Endothelial cell of umbilical vein (primary cell): ENCODE results near the gene UVRAG. TPM values are rescaled to one million over a fixed set of nuclear protein-coding genes. Genes with fewer than 3 reads are reported as not detected.

Source experiments
- BruUV-seq: library from RNA; stranded (reverse); fragments of 400-500 nt; replicated peaks from 2 replicates; lab custom pipeline; 2021; lab: Mats Ljungman, UMichigan
- CTCF ChIA-PET: fragments of 300-600, 350-600 bp; sonication (Branson Sonifier 250); formaldehyde crosslinking; loops from one replicate; lab custom pipeline; 2021; ENCODE audit warnings: antibody characterized with exemption, inconsistent platforms; lab: Charles Lee
- POLR2A ChIA-PET: fragments of 300-600, 350-600 bp; sonication (Branson Sonifier 250); formaldehyde crosslinking; loops from one replicate; lab custom pipeline; 2021; ENCODE audit warnings: antibody characterized with exemption, inconsistent platforms; lab: Charles Lee
- DNase-seq: peaks from one replicate; pipeline ENCODE4 v3.0.0-alpha.2; 2011; ENCODE audit warnings: low read depth, low spot score
- FAIRE-seq: peaks from 2 replicates; lab custom pipeline; 2011; peaks lifted over from hg19 to GRCh38; lab: Jason Lieb, UNC
- H2AFZ ChIP-seq: 2 replicates; pipeline ENCODE4 v1.6.0; 2012; ENCODE audit warnings: low read depth, low read length, control low read depth, inconsistent platforms
- H3K27ac ChIP-seq: 2 replicates; pipeline ENCODE4 v1.5.1; 2011; ENCODE audit warnings: low read depth, mild to moderate bottlenecking, control low read depth, low read length, moderate library complexity; ENCODE audit not compliant: insufficient read depth
- H3K27me3 ChIP-seq, 2 experiments: 2 replicates each; pipeline versions ENCODE4 v1.6.0 to v1.6.1; 2011; ENCODE audit warnings: low read length in 2 of 2, mixed read lengths in 1 of 2; ENCODE audit not compliant: control insufficient read depth in 2 of 2, insufficient read depth in 2 of 2
- H3K36me3 ChIP-seq, 2 experiments: 2 replicates in 1 of 2; 3 replicates in 1 of 2; pipeline ENCODE4 v1.5.1; 2011; ENCODE audit warnings: low read length in 2 of 2, mild to moderate bottlenecking in 1 of 2, moderate library complexity in 1 of 2; ENCODE audit not compliant: control insufficient read depth in 2 of 2, insufficient read depth in 2 of 2; ENCODE audit errors: extremely low read depth in 1 of 2
- H3K4me1 ChIP-seq: 3 replicates; pipeline ENCODE4 v1.5.1; 2011; ENCODE audit warnings: mild to moderate bottlenecking, low read length; ENCODE audit not compliant: control insufficient read depth, insufficient read depth; ENCODE audit errors: extremely low read depth
- H3K4me2 ChIP-seq: 2 replicates; pipeline ENCODE4 v1.6.1; 2011; ENCODE audit warnings: low read length, control low read depth, mixed read lengths; ENCODE audit not compliant: insufficient read depth
- H3K4me3 ChIP-seq, 3 experiments: fragments of 200-600 bp in 1 of 3; sonication (generic), shearing (Covaris generic) in 1 of 3; replicated peaks in 1 of 3; 2 replicates each; pipeline ENCODE4 v1.5.1; 2011 to 2016; ENCODE audit warnings: control low read depth in 3 of 3, low read length in 3 of 3, mild to moderate bottlenecking in 2 of 3, inconsistent platforms in 1 of 3, low read depth in 1 of 3, moderate library complexity in 1 of 3; ENCODE audit not compliant: insufficient read depth in 1 of 3
- H3K79me2 ChIP-seq: 2 replicates; pipeline ENCODE4 v1.6.0; 2012; ENCODE audit warnings: low read length, inconsistent platforms; ENCODE audit not compliant: control insufficient read depth, insufficient read depth
- H3K9ac ChIP-seq: replicated peaks from 2 replicates; pipeline ENCODE3; 2011; ENCODE audit warnings: low read length, control low read depth; ENCODE audit not compliant: insufficient read depth; ENCODE audit errors: extremely low read depth
- H3K9me1 ChIP-seq: replicated peaks from 3 replicates; pipeline ENCODE4 v1.6.0; 2011; ENCODE audit warnings: mild to moderate bottlenecking, low read length; ENCODE audit not compliant: control insufficient read depth, insufficient read depth; ENCODE audit errors: extremely low read depth
- H3K9me3 ChIP-seq: replicated peaks from 2 replicates; pipeline ENCODE4 v1.5.1; 2012; ENCODE audit warnings: low read length, inconsistent platforms; ENCODE audit not compliant: control insufficient read depth, insufficient read depth
- H4K20me1 ChIP-seq: replicated peaks from 2 replicates; pipeline ENCODE3; 2011; ENCODE audit warnings: mild to moderate bottlenecking, low read length; ENCODE audit not compliant: control insufficient read depth, insufficient read depth; ENCODE audit errors: extremely low read depth
- EZH2 ChIP-seq: IDR thresholded peaks from 2 replicates; pipeline ENCODE4 v1.6.1; 2012; ENCODE audit warnings: borderline replicate concordance, low read depth, mild to moderate bottlenecking, moderate library complexity, low read length, inconsistent platforms; ENCODE audit not compliant: severe bottlenecking
- FOS ChIP-seq: IDR thresholded peaks from 2 replicates; pipeline ENCODE4 v1.6.1; 2011; ENCODE audit warnings: mild to moderate bottlenecking, low read length, moderate library complexity, borderline replicate concordance; ENCODE audit not compliant: insufficient read depth
- GATA2 ChIP-seq: IDR thresholded peaks from 2 replicates; pipeline ENCODE4 v1.7.0; 2011; ENCODE audit warnings: low read depth, mild to moderate bottlenecking, moderate library complexity, mixed read lengths, low read length; ENCODE audit not compliant: insufficient read length, insufficient read depth
- JUN ChIP-seq: IDR thresholded peaks from 2 replicates; pipeline ENCODE4 v1.6.1; 2011; ENCODE audit warnings: borderline replicate concordance, low read depth; ENCODE audit not compliant: insufficient read length, insufficient read depth
- MYC ChIP-seq: IDR thresholded peaks from one replicate; pipeline ENCODE4 v1.6.1; 2011; ENCODE audit warnings: mild to moderate bottlenecking, low read depth, low read length
- POLR2A ChIP-seq: IDR thresholded peaks from 2 replicates; pipeline ENCODE4 v1.6.1; 2012; ENCODE audit warnings: low read depth, mild to moderate bottlenecking, control low read depth, low read length
- POLR2AphosphoS5 ChIP-seq: IDR thresholded peaks from 2 replicates; pipeline ENCODE4 v1.6.1; 2012; ENCODE audit warnings: low read depth, mild to moderate bottlenecking, control low read depth, low read length, moderate library complexity; ENCODE audit not compliant: insufficient read depth
- dilution Hi-C: fragments of 300-500 bp; cut with MboI; formaldehyde crosslinking; loops from one replicate; pipeline ENCODE4 v1.15.0; 2019; ENCODE audit warnings: low sequenced_read_pairs; ENCODE audit not compliant: extremely low pct_ligation_motif_present
- intact Hi-C: fragments of 100-400 bp; cut with micrococcal nuclease; formaldehyde crosslinking; loops from one replicate; pipeline ENCODE4 v1.10.0; 2022
- polyA plus RNA-seq, 4 experiments: library from polyadenylated mRNA; depleted of rRNA in 3 of 4; stranded (reverse) in 3 of 4; unstranded in 1 of 4; fragments of >200 nt; gene quantifications; 2 replicates each; pipeline versions ENCODE4 v1.2.1 to v1.2.3, GENCODE V29; 2011 to 2012; ENCODE audit warnings: missing spikeins in 1 of 4
- total RNA-seq: library from RNA; stranded (reverse); gene quantifications from 2 replicates; pipeline ENCODE4 v1.2.3, GENCODE V29; 2021
- TF ChIP-seq, protein P1 (sequence below), 2 donors: IDR thresholded peaks; 1 replicate in 1 of 2; 2 replicates in 1 of 2; pipeline ENCODE4 v1.5.1; 2011; ENCODE audit warnings: low read length in 2 of 2, mild to moderate bottlenecking in 2 of 2, moderate library complexity in 2 of 2, control low read depth in 1 of 2, inconsistent platforms in 1 of 2, low read depth in 1 of 2; ENCODE audit not compliant: insufficient read depth in 1 of 2; ENCODE audit errors: extremely low read depth in 1 of 2

The UVRAG gene
- total and polyA plus RNA-seq, 2 donors (not counting 3 experiments of a cell fraction or from before 2014, with no cell fraction given): 21.2 to 65.6 TPM

DNA sequence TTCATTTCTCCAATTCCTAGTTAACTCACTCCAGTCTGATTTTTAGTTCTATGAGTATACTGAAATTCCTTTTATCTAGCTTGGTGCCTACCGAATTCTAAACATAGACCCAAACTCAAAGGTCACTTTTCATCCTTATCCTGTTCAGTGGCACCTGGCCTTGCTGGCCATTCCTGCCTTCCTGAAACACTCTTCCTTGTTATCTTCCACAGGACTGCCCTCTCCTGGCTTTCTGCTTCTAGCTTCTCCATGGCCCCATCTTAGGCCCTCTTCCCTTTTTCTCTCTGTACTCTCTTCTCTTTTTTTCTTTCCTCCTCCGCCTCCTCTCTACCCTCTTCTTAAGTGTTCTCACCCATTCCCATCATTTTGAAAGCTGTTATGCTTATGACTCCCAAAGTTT is 304.0 kb downstream of the UVRAG start:
- FAIRE-seq: no peak

DNA sequence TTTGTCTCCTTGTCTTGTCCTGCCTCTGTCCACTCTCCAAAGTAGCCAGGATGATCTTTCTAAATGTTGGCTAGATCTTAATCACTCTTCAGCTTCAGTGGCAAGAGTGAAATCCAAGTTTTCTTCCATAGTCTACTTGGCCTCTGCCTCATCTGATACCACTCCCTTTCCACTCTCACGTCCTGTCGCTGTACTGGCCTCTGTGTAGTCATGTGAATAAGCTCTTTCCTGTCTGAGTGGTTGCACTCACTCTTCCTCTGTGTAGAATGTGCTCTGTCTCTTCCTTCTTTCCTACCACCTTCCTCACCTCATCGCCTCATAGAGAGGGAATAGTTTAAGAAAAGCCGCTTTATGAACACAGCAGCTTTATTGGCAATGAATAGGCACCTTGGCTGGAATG is 304.8 kb downstream of the UVRAG start:
- CTCF ChIA-PET: interaction anchor here (1.0 to 3.1 kb wide), 6 partner anchors 10 to 32 kb away, joined by 3 to 18 read pairs (median 6); no protein-coding TSS in a partner anchor
- Histone ChIP-seq H3K9me1 (no peaks in the 10 kb centered on the region), H3K27me3 (no peaks in the 10 kb centered on the region), H3K9ac (no peak overlapping the region), H3K79me2 (peaks cover 2% of the 10 kb centered on the region), H4K20me1 (no peaks in the 10 kb centered on the region), H3K27ac (no peak overlapping the region), H3K36me3 (peaks cover 5 to 7% of the 10 kb centered on the region in 2 experiments), H3K4me3 (no peak overlapping the region), H3K4me2 (peak overlapping the region; percentile 62), H3K4me1 (peaks cover 25% of the 10 kb centered on the region), H2AFZ (no peak overlapping the region), H3K9me3 (no peaks in the 10 kb centered on the region)
- BruUV-seq: no TSS peak
- POLR2A ChIA-PET: no interaction called here
- intact Hi-C loops (no loop called here), dilution Hi-C loops (no loop called here)
- TF ChIP-seq JUN: no peak
- TF ChIP-seq, protein P1, sequence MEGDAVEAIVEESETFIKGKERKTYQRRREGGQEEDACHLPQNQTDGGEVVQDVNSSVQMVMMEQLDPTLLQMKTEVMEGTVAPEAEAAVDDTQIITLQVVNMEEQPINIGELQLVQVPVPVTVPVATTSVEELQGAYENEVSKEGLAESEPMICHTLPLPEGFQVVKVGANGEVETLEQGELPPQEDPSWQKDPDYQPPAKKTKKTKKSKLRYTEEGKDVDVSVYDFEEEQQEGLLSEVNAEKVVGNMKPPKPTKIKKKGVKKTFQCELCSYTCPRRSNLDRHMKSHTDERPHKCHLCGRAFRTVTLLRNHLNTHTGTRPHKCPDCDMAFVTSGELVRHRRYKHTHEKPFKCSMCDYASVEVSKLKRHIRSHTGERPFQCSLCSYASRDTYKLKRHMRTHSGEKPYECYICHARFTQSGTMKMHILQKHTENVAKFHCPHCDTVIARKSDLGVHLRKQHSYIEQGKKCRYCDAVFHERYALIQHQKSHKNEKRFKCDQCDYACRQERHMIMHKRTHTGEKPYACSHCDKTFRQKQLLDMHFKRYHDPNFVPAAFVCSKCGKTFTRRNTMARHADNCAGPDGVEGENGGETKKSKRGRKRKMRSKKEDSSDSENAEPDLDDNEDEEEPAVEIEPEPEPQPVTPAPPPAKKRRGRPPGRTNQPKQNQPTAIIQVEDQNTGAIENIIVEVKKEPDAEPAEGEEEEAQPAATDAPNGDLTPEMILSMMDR (IDR thresholded peaks at IDR 0.05; ENCODE audit: extremely low read depth in 1 of 2, insufficient read depth in 1 of 2, low read depth in 1 of 2, low read length in 2 of 2): no peak
- TF ChIP-seq POLR2A: no peak
- no peak for TF ChIP-seq POLR2AphosphoS5
- TF ChIP-seq MYC: no peak
- no peak for TF ChIP-seq GATA2
- TF ChIP-seq FOS: no peak
- DNase-seq (peak; percentile 61), FAIRE-seq (peak; percentile 8)

More for the DNA sequence above, 304.0 kb downstream of the UVRAG start:
- no peak overlapping the region for H3K27ac ChIP-seq
- BruUV-seq: no TSS peak
- peaks cover 25% of the 10 kb centered on the region for H3K4me1 ChIP-seq
- no peaks in the 10 kb centered on the region for H3K9me3 ChIP-seq
- peaks cover 2% of the 10 kb centered on the region for H3K79me2 ChIP-seq
- no peaks in the 10 kb centered on the region for H3K9me1 ChIP-seq
- intact Hi-C loops: no loop called here
- H4K20me1 ChIP-seq: no peaks in the 10 kb centered on the region
- TF ChIP-seq GATA2 (no peak), EZH2 (no peak)
- H3K36me3 ChIP-seq: peaks cover 5 to 7% of the 10 kb centered on the region in 2 experiments
- dilution Hi-C loops: no loop called here
- H3K4me2 ChIP-seq: no peak overlapping the region
- DNase-seq: no peak
- H3K9ac ChIP-seq: no peak overlapping the region
- ChIA-PET CTCF (interaction anchor here (1.2 to 3.1 kb wide), 6 partner anchors 9 to 45 kb away, joined by 3 to 18 read pairs (median 6); no protein-coding TSS in a partner anchor), POLR2A (no interaction called here)
- H3K27me3 ChIP-seq: no peaks in the 10 kb centered on the region
- H2AFZ ChIP-seq: no peak overlapping the region
- H3K4me3 ChIP-seq: no peak overlapping the region
